OCI-LY3 (cell line): ENCODE measurements around the gene KCNH2.

Experiments
- CTCF ChIP-seq: fragments of 200-600, 300-600 bp; sonication (generic); IDR thresholded peaks from 2 replicates; pipeline ENCODE4 v1.5.1; 2014; ENCODE audit warnings: antibody characterized with exemption, low read length, low read depth
- EZH2phosphoT487 ChIP-seq: fragments of 200-600 bp; shearing (Covaris generic); IDR thresholded peaks from 2 replicates; pipeline ENCODE4 v1.6.1; 2018; ENCODE audit warnings: antibody characterized with exemption, mixed run types, low read depth

GRCh38 chr7:150938566-150938965, 39.6 kb downstream of the KCNH2 start:
- TF ChIP-seq CTCF (no peak), EZH2phosphoT487 (no peak)
